ENCODE measurements around the gene SOBP. TPM values are rescaled to one million over a fixed set of nuclear protein-coding genes. Genes with fewer than 3 reads are reported as not detected.

The SOBP gene
- total and polyA plus RNA-seq, 4 donors = 8.2 to 20.2 (median 13.8) TPM

DNA sequence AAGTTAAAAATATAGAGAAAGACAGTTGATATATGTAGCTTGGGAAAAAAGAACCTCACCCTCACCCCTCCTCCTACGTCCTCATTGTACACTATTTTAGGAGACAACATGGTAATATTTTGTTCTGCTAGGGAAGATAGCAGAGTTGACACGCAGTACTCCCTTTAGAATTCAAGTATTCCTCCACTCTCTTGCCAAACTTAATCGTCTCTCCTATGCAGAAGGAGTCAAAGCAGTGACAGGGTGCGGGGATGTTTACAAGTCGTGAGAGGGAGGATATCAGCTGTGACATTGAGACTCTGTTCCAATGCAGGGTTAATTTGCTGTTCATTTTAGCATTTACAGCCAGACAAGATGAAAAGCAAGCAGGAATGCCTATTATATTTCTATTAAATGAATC is 97.5 kb downstream of the SOBP start:
- H3K9me3 ChIP-seq (ENCODE audit: control insufficient read depth, low read length) = no peaks in the 10 kb centered on the region
- no peaks in the 10 kb centered on the region for H3K4me1 ChIP-seq (ENCODE audit: control insufficient read depth in 1 of 2, insufficient read depth in 2 of 2, low read length in 2 of 2)
- H3K27me3 ChIP-seq (ENCODE audit: control insufficient read depth in 1 of 2, insufficient read depth in 2 of 2, low read length in 1 of 2) = no peaks in the 10 kb centered on the region
- DNase-seq (no peak), ATAC-seq (ENCODE audit: low FRiP score) (no peak)
- 58 to 59% methylated on average over 5 of the region's 5 CpGs for WGBS, 2 donors
- intact Hi-C loops (cut with DNase I) = no loop called here
- H3K4me3 ChIP-seq (ENCODE audit: low read length in 2 of 2) = no peak overlapping the region
- no peaks in the 10 kb centered on the region for H3K36me3 ChIP-seq (ENCODE audit: control insufficient read depth in 1 of 2, insufficient read depth in 2 of 2, low read length in 1 of 2)
- no peak overlapping the region for H3K27ac ChIP-seq (ENCODE audit: low read depth in 1 of 2, low read length in 2 of 2)

DNA sequence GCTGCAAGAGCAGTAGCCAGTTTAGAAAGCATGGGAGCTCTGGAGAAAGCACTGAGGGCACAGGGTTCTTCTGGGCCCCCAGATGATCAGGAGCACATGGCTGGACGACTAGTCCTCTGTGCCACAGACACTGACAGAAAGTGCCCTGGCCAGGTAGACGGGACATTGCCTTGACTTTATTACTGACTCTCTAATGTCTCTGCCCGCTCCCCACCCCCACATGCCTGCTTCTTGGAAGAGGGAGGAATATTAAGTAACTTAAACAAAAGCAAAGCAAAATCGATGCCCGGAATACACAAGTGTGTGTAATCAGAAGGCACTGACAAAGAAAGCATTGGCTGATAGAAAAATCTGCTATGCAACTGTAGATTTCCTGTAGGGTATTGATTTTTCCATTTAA is 99.3 kb downstream of the SOBP start:
- no peaks in the 10 kb centered on the region for H3K27me3 ChIP-seq (ENCODE audit: control insufficient read depth in 1 of 2, insufficient read depth in 2 of 2, low read length in 1 of 2)
- ATAC-seq (ENCODE audit: low FRiP score) (no peak), DNase-seq (no peak)
- H3K4me1 ChIP-seq (ENCODE audit: control insufficient read depth in 1 of 2, insufficient read depth in 2 of 2, low read length in 2 of 2) = no peaks in the 10 kb centered on the region
- 87 to 91% methylated on average over 5 of the region's 5 CpGs for WGBS, 2 donors
- peaks cover 0 to 2% of the 10 kb centered on the region in 2 donors for H3K36me3 ChIP-seq (ENCODE audit: control insufficient read depth in 1 of 2, insufficient read depth in 2 of 2, low read length in 1 of 2)
- no peak overlapping the region for H3K4me3 ChIP-seq (ENCODE audit: low read length in 2 of 2)
- H3K9me3 ChIP-seq (ENCODE audit: control insufficient read depth, low read length) = no peaks in the 10 kb centered on the region
- H3K27ac ChIP-seq (ENCODE audit: low read depth in 1 of 2, low read length in 2 of 2) = no peak overlapping the region
- intact Hi-C loops (cut with DNase I) = no loop called here

DNA sequence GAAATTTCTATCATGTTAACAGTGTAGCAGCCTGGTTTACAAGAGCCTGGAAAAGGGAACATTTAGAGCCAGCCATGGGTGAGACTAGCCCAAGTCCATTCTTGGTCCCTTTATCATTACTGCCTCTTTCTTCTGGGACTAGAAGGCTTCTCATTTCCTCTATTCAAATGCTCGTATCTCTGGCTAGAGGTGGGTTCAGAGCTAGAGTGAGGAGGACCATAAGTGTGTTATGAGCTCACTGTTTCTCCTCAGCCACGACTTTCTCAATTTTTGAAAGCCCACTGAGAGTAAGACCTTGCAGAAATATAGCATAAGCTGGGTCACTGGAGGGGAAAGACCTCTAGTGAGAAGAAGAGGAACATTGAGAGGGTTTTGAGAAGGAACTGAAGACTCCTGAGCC is 100.0 kb downstream of the SOBP start:
- Histone ChIP-seq H3K27me3 (ENCODE audit: control insufficient read depth in 1 of 2, insufficient read depth in 2 of 2, low read length in 1 of 2) (no peaks in the 10 kb centered on the region), H3K9me3 (ENCODE audit: control insufficient read depth, low read length) (no peaks in the 10 kb centered on the region), H3K4me3 (ENCODE audit: low read length in 2 of 2) (no peak overlapping the region), H3K36me3 (ENCODE audit: control insufficient read depth in 1 of 2, insufficient read depth in 2 of 2, low read length in 1 of 2) (peaks cover 0 to 2% of the 10 kb centered on the region in 2 donors), H3K27ac (ENCODE audit: low read depth in 1 of 2, low read length in 2 of 2) (no peak overlapping the region), H3K4me1 (ENCODE audit: control insufficient read depth in 1 of 2, insufficient read depth in 2 of 2, low read length in 2 of 2) (no peaks in the 10 kb centered on the region)
- intact Hi-C loops (cut with DNase I) = no loop called here
- ATAC-seq (ENCODE audit: low FRiP score) (no peak), DNase-seq (no peak)
- WGBS, 2 donors = 83 to 86% methylated on average over 2 of the region's 2 CpGs

DNA sequence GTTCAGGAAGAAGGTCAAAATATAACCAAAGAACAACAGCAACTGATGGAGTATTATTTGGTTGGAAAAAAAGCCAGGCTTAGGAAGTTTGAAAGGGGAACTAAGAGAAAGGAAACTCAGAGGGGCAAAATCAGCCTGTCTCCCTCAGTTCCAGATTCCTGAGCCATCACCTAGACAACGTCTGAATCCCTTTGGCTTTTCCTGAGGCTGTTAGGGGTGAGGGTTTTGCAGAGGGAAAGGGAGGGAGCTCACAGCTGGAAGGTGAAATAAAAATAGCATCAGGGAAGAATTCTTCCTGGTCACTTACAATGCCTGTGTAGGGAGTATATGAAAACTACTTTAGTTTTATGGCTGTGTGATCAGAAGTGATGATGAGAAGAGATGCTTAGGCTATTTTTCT is 100.5 kb downstream of the SOBP start:
- H3K4me1 ChIP-seq (ENCODE audit: control insufficient read depth in 1 of 2, insufficient read depth in 2 of 2, low read length in 2 of 2) = no peaks in the 10 kb centered on the region
- H3K27ac ChIP-seq (ENCODE audit: low read depth in 1 of 2, low read length in 2 of 2) = no peak overlapping the region
- peaks cover 0 to 2% of the 10 kb centered on the region in 2 donors for H3K36me3 ChIP-seq (ENCODE audit: control insufficient read depth in 1 of 2, insufficient read depth in 2 of 2, low read length in 1 of 2)
- intact Hi-C loops (cut with DNase I) = no loop called here
- no peaks in the 10 kb centered on the region for H3K9me3 ChIP-seq (ENCODE audit: control insufficient read depth, low read length)
- no peak overlapping the region for H3K4me3 ChIP-seq (ENCODE audit: low read length in 2 of 2)
- DNase-seq (no peak), ATAC-seq (ENCODE audit: low FRiP score) (no peak)
- 67 to 68% methylated on average over 1 of the region's 1 CpG for WGBS, 2 donors
- H3K27me3 ChIP-seq (ENCODE audit: control insufficient read depth in 1 of 2, insufficient read depth in 2 of 2, low read length in 1 of 2) = no peaks in the 10 kb centered on the region

DNA sequence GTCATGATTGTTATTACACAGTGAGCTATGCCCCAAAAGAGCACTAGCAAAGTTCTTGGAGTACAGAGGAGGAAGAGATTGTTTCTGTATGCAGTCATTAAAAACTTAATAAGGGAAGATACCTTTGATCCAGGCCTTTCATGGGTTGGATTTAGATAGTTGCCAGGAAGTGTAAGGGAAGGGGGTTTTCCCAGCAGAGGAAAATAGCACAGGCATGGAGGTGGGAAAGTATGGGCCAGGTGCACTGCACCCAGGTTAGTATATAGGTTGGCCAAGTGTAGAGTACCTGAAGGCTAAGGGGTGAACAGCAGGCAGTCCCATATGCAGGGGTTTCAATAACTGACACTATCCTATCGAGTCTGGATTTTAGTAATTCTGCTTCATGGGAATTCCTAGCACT is 101.4 kb downstream of the SOBP start:
- DNase-seq (no peak), ATAC-seq (ENCODE audit: low FRiP score) (no peak)
- Histone ChIP-seq H3K27me3 (ENCODE audit: control insufficient read depth in 1 of 2, insufficient read depth in 2 of 2, low read length in 1 of 2) (no peaks in the 10 kb centered on the region), H3K27ac (ENCODE audit: low read depth in 1 of 2, low read length in 2 of 2) (no peak overlapping the region), H3K4me1 (ENCODE audit: control insufficient read depth in 1 of 2, insufficient read depth in 2 of 2, low read length in 2 of 2) (no peaks in the 10 kb centered on the region), H3K36me3 (ENCODE audit: control insufficient read depth in 1 of 2, insufficient read depth in 2 of 2, low read length in 1 of 2) (peaks cover 0 to 2% of the 10 kb centered on the region in 2 donors), H3K9me3 (ENCODE audit: control insufficient read depth, low read length) (no peaks in the 10 kb centered on the region), H3K4me3 (ENCODE audit: low read length in 2 of 2) (no peak overlapping the region)
- intact Hi-C loops (cut with DNase I) = no loop called here
- WGBS, 2 donors = 95 to 97% methylated on average over 1 of the region's 1 CpG

DNA sequence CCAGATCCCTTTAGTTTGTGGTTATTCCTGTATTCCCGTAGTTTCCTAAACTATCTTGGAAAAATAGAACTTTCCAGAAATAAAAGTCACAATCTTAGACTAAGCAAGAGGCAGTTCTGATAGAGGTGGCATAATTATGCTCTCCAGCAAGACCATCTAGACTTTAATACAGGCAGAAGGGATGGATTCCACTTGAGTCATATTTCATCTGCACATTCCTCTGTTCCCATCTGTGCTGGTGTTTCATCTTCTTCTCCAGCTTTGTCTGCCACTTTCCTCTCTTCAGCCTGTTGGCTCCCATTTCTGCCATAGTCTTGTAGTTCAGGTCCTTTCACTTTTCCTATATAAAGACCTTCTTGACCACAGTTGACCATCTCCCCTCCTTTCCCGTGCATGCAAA is 102.9 kb downstream of the SOBP start:
- WGBS, 2 donors = 62 to 64% methylated on average over 2 of the region's 2 CpGs
- H3K27me3 ChIP-seq (ENCODE audit: control insufficient read depth in 1 of 2, insufficient read depth in 2 of 2, low read length in 1 of 2) = no peaks in the 10 kb centered on the region
- ATAC-seq (ENCODE audit: low FRiP score) = no peak
- DNase-seq = no peak
- H3K4me1 ChIP-seq (ENCODE audit: control insufficient read depth in 1 of 2, insufficient read depth in 2 of 2, low read length in 2 of 2) = no peaks in the 10 kb centered on the region
- peaks cover 0 to 2% of the 10 kb centered on the region in 2 donors for H3K36me3 ChIP-seq (ENCODE audit: control insufficient read depth in 1 of 2, insufficient read depth in 2 of 2, low read length in 1 of 2)
- intact Hi-C loops (cut with DNase I) = no loop called here
- no peak overlapping the region for H3K27ac ChIP-seq (ENCODE audit: low read depth in 1 of 2, low read length in 2 of 2)
- H3K4me3 ChIP-seq (ENCODE audit: low read length in 2 of 2) = no peak overlapping the region
- H3K9me3 ChIP-seq (ENCODE audit: control insufficient read depth, low read length) = no peaks in the 10 kb centered on the region

DNA sequence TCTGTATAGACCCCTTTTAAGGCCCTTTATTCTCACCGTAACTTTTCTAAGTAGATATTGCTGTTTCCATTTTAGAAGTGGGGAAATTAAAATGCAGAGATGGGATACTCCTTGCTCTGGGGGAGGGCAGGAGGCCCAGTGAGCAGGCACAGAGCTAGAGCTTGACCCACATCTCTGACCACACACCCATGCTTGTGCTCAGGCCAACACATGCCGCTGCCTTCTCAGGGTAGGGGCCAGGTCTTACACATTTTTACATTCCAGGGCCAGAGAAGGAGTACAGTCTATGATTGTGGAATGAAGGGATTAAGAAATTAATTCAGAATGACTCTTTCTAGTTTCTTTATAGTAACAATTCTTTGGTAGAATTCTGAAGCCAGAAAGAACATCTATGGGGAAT is 104.8 kb downstream of the SOBP start:
- Histone ChIP-seq H3K4me3 (ENCODE audit: low read length in 2 of 2) (no peak overlapping the region), H3K27me3 (ENCODE audit: control insufficient read depth in 1 of 2, insufficient read depth in 2 of 2, low read length in 1 of 2) (no peaks in the 10 kb centered on the region), H3K36me3 (ENCODE audit: control insufficient read depth in 1 of 2, insufficient read depth in 2 of 2, low read length in 1 of 2) (peaks cover 0 to 2% of the 10 kb centered on the region in 2 donors), H3K9me3 (ENCODE audit: control insufficient read depth, low read length) (no peaks in the 10 kb centered on the region), H3K4me1 (ENCODE audit: control insufficient read depth in 1 of 2, insufficient read depth in 2 of 2, low read length in 2 of 2) (no peaks in the 10 kb centered on the region), H3K27ac (ENCODE audit: low read depth in 1 of 2, low read length in 2 of 2) (no peak overlapping the region)
- 59 to 61% methylated on average over 2 of the region's 2 CpGs for WGBS, 2 donors
- intact Hi-C loops (cut with DNase I) = no loop called here
- ATAC-seq (ENCODE audit: low FRiP score) = no peak
- DNase-seq = no peak

DNA sequence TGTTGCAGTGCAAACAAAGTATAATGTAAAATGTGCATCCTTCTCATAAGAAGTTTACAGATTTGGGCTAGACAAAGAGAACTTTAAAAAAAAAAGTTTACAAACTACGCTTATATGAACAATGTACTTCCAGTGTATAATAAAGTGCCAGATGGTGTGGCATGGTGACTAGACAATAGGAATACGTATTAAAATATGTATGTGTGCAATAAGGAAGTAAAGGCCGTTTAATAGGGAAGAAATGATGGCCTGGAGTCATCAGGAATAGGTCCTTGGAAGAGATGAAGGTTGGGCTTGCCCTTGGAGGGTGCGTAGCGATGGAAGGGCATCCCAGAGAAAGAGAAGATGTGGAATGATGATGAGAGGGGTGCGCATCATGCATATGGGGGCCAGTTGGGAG is 108.2 kb downstream of the SOBP start:
- peaks cover 0 to 2% of the 10 kb centered on the region in 2 donors for H3K36me3 ChIP-seq (ENCODE audit: control insufficient read depth in 1 of 2, insufficient read depth in 2 of 2, low read length in 1 of 2)
- no peak for ATAC-seq (ENCODE audit: low FRiP score)
- H3K4me3 ChIP-seq (ENCODE audit: low read length in 2 of 2) = no peak overlapping the region
- no peaks in the 10 kb centered on the region for H3K4me1 ChIP-seq (ENCODE audit: control insufficient read depth in 1 of 2, insufficient read depth in 2 of 2, low read length in 2 of 2)
- DNase-seq = no peak
- no peak overlapping the region for H3K27ac ChIP-seq (ENCODE audit: low read depth in 1 of 2, low read length in 2 of 2)
- H3K9me3 ChIP-seq (ENCODE audit: control insufficient read depth, low read length) = no peaks in the 10 kb centered on the region
- WGBS, 2 donors = 99% methylated on average over 6 of the region's 6 CpGs
- H3K27me3 ChIP-seq (ENCODE audit: control insufficient read depth in 1 of 2, insufficient read depth in 2 of 2, low read length in 1 of 2) = no peaks in the 10 kb centered on the region
- intact Hi-C loops (cut with DNase I) = no loop called here

DNA sequence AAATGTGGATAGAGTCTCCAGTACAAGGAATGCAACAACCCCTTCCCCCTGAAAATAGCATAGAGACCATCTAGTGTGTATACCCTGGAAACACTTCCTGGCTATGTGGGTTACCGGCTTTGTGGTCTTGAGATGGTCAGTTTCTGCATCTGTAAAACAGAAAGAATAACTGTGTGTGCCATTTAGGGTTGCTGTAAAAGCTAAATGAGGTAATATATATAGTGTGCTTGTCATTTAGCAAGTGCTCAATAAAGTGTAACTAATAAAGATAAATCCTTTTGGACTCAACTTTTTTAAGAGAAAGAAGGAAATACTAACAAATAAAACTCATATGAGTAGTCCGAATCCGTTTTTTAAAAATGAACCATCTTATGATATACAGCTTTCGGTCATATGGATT is 109.1 kb downstream of the SOBP start:
- Histone ChIP-seq H3K9me3 (ENCODE audit: control insufficient read depth, low read length) (no peaks in the 10 kb centered on the region), H3K4me1 (ENCODE audit: control insufficient read depth in 1 of 2, insufficient read depth in 2 of 2, low read length in 2 of 2) (no peaks in the 10 kb centered on the region), H3K27ac (ENCODE audit: low read depth in 1 of 2, low read length in 2 of 2) (no peak overlapping the region), H3K4me3 (ENCODE audit: low read length in 2 of 2) (no peak overlapping the region), H3K27me3 (ENCODE audit: control insufficient read depth in 1 of 2, insufficient read depth in 2 of 2, low read length in 1 of 2) (no peaks in the 10 kb centered on the region), H3K36me3 (ENCODE audit: control insufficient read depth in 1 of 2, insufficient read depth in 2 of 2, low read length in 1 of 2) (peaks cover 0 to under 1% of the 10 kb centered on the region in 2 donors)
- 97 to 98% methylated on average over 4 of the region's 4 CpGs for WGBS, 2 donors
- intact Hi-C loops (cut with DNase I) = no loop called here
- DNase-seq (no peak), ATAC-seq (ENCODE audit: low FRiP score) (no peak)

Measured in aorta (tissue), 5 donors.